SK-N-MC (cell line): ENCODE data around the gene ADAM15.

Experiments
- DNase-seq: peaks from one replicate; pipeline ENCODE4 v3.0.0-alpha.2; 2011; ENCODE audit warnings: low read depth, low spot score
- H3K27ac ChIP-seq: fragments of 200-600 bp; sonication (generic); 2 replicates; pipeline ENCODE4 v1.5.1; 2016; ENCODE audit warnings: mixed run types
- H3K36me3 ChIP-seq: fragments of 200-600 bp; sonication (generic); 2 replicates; pipeline ENCODE4 v1.6.1; 2017; ENCODE audit warnings: antibody characterized with exemption, low read length, mixed read lengths; ENCODE audit not compliant: insufficient read depth
- H3K4me3 ChIP-seq: fragments of 200-600 bp; sonication (generic); 2 replicates; pipeline ENCODE4 v1.5.1; 2016
- H3K9ac ChIP-seq: fragments of 200-600 bp; sonication (generic); 2 replicates; pipeline ENCODE4 v1.8.0; 2017; ENCODE audit warnings: mixed run types, mixed read lengths; ENCODE audit not compliant: insufficient read length
- H3K9me3 ChIP-seq: fragments of 200-600 bp; sonication (generic); 2 replicates; pipeline ENCODE4 v1.6.1; 2017; ENCODE audit warnings: low read depth, mild to moderate bottlenecking, antibody characterized with exemption, low read length, moderate library complexity, mixed read lengths
- EZH2 ChIP-seq: fragments of 200-600 bp; sonication (generic); IDR thresholded peaks from one replicate; pipeline ENCODE4 v1.6.1; 2017; ENCODE audit warnings: antibody characterized with exemption
- FOXP2 ChIP-seq: optimal IDR thresholded peaks from 2 replicates; pipeline ENCODE3; 2011; ENCODE audit warnings: mild to moderate bottlenecking, moderate library complexity; ENCODE audit not compliant: insufficient read depth; ENCODE audit errors: extremely low read length, control extremely low read depth
- POLR2AphosphoS5 ChIP-seq: IDR thresholded peaks from 2 replicates; pipeline ENCODE4 v1.6.1; 2012; ENCODE audit warnings: mild to moderate bottlenecking, low read depth, low read length, borderline replicate concordance

The ADAM15 gene

DNA sequence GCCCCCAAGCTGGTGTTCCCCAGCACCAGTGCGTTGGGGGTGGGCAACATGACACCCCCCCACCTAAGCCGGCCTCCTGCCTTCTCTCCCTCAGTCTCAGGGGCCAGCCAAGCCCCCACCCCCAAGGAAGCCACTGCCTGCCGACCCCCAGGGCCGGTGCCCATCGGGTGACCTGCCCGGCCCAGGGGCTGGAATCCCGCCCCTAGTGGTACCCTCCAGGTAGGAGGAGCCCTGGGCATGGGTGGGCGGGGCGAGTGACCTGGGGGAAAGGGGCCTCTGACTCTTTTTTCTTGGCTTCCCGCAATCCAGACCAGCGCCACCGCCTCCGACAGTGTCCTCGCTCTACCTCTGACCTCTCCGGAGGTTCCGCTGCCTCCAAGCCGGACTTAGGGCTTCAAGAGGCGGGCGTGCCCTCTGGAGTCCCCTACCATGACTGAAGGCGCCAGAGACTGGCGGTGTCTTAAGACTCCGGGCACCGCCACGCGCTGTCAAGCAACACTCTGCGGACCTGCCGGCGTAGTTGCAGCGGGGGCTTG is 11.1 kb downstream of the ADAM15 start:
- no peak overlapping the region for H3K9ac ChIP-seq
- H3K36me3 ChIP-seq = peaks cover 11% of the 10 kb centered on the region; the same call in 1 of the 2 replicates
- H3K4me3 ChIP-seq = peak overlapping the region; percentile 95
- H3K27ac ChIP-seq = no peak overlapping the region
- H3K9me3 ChIP-seq = no peaks in the 10 kb centered on the region
- TF ChIP-seq POLR2AphosphoS5 (no peak), EZH2 (no peak), FOXP2 (no peak)
- DNase-seq = no peak

DNA sequence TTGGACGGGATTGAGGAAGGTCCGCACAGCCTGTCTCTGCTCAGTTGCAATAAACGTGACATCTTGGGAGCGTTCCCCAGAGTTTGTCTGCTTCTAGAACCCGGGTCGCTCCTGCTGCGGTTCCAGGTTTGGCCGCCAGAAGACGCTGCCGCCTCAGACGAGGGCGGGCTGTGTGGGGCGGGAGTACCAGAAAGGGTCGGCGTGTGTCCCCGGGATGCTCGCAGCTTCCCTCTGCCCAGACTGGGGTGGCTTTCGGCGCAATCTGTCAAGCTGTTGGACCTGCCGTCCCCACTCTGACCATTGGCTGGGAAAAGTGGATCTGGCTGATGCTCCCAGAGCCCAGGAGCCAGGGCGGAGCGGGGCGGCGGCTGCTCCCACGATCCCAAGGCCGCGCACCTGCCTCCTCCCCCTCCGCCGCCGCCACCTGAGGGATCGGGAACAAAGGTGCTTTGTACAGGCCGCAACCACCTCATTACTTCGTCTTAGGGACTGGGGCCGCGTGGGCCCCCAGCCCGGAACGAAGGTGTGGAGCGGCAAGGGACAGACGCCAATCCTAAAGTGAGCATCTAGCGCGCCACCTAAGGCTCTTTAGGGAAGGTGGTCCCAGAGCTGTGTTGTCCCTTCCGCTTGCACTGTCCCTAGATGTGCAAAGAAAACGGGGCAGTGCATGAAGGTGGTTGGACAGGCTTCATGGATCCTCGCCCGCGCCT is 11.7 kb downstream of the ADAM15 start:
- no peaks in the 10 kb centered on the region for H3K9me3 ChIP-seq
- TF ChIP-seq POLR2AphosphoS5 = no peak
- TF ChIP-seq FOXP2 = no peak
- no peak for TF ChIP-seq EZH2
- H3K4me3 ChIP-seq = peak overlapping the region; percentile 95
- no peak overlapping the region for H3K27ac ChIP-seq
- no peak for DNase-seq
- no peak overlapping the region for H3K9ac ChIP-seq
- peaks cover 11% of the 10 kb centered on the region; the same call in 1 of the 2 replicates for H3K36me3 ChIP-seq

- TF ChIP-seq EZH2 (no peak), POLR2AphosphoS5 (peak; percentile 93)
- no peaks in the 10 kb centered on the region for H3K9me3 ChIP-seq
- H3K4me3 ChIP-seq = peak within 1 kb of the TSS; percentile 95
- H3K36me3 ChIP-seq = peaks cover 11% of the 10 kb centered on the region; the same call in 1 of the 2 replicates
- peak within 1 kb of the TSS; percentile 78 for H3K9ac ChIP-seq
- no peak within 1 kb of the TSS; the same call in 1 of the 2 replicates for H3K27ac ChIP-seq
- DNase-seq = no peak
Measured at GRCh38 chr1:155063550-155064110, 12.5 kb downstream of the ADAM15 start, which contains the start of gene EFNA4. TSS of gene EFNA4 (plus strand) at chr1:155063740. CDS start at chr1:155063824, 84 bp downstream.

GRCh38 chr1:155064111-155064831 is 13.2 kb downstream of the ADAM15 start:
- no peak for TF ChIP-seq FOXP2
- TF ChIP-seq POLR2AphosphoS5 = no peak
- no peak for TF ChIP-seq EZH2
- H3K9me3 ChIP-seq = no peaks in the 10 kb centered on the region
- H3K36me3 ChIP-seq = peaks cover 18% of the 10 kb centered on the region; the same call in 1 of the 2 replicates
- DNase-seq = no peak
- peak overlapping the region; percentile 95 for H3K4me3 ChIP-seq
- no peak overlapping the region for H3K27ac ChIP-seq
- peak overlapping the region; percentile 78 for H3K9ac ChIP-seq

- H3K4me3 ChIP-seq = peak overlapping the region; percentile 95
- H3K9me3 ChIP-seq = no peaks in the 10 kb centered on the region
- no peak for TF ChIP-seq FOXP2
- no peak for TF ChIP-seq EZH2
- TF ChIP-seq POLR2AphosphoS5 = no peak
- no peak overlapping the region for H3K27ac ChIP-seq
- no peak for DNase-seq
- peaks cover 23% of the 10 kb centered on the region; the same call in 1 of the 2 replicates for H3K36me3 ChIP-seq
- H3K9ac ChIP-seq = peak overlapping the region; percentile 78
Measured at GRCh38 chr1:155064832-155065429, 13.8 kb downstream of the ADAM15 start.

DNA sequence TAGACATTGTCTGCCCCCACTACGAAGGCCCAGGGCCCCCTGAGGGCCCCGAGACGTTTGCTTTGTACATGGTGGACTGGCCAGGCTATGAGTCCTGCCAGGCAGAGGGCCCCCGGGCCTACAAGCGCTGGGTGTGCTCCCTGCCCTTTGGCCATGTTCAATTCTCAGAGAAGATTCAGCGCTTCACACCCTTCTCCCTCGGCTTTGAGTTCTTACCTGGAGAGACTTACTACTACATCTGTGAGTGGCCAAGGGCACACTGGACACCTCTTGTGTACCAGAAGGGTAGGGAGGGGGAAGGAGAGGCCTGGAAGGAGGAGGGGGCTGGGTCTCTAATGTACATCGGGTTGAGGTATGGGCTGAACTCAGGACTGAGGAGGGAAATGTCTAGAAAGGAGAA is 15.7 kb downstream of the ADAM15 start:
- H3K9ac ChIP-seq = no peak overlapping the region
- no peak overlapping the region for H3K27ac ChIP-seq
- peaks cover 23% of the 10 kb centered on the region; the same call in 1 of the 2 replicates for H3K36me3 ChIP-seq
- H3K4me3 ChIP-seq = no peak overlapping the region
- no peaks in the 10 kb centered on the region for H3K9me3 ChIP-seq
- DNase-seq = no peak
- no peak for TF ChIP-seq POLR2AphosphoS5
- no peak for TF ChIP-seq FOXP2
- TF ChIP-seq EZH2 = no peak

DNA sequence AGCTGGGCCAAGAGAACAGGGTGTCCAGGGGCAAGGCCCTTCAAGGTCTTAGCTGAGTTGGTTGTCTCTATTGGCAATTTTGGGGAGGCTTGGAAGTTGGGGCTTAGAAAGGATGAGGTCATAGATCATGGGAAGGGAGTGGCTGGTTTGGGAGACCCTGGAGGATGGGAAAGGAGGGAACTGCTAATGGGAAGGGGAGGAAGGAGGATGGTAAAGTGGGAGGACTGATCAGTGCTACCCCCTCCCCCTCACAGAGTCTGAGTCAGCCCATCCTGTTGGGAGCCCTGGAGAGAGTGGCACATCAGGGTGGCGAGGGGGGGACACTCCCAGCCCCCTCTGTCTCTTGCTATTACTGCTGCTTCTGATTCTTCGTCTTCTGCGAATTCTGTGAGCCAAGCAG is 17.5 kb downstream of the ADAM15 start:
- H3K27ac ChIP-seq = no peak overlapping the region
- no peak overlapping the region for H3K9ac ChIP-seq
- H3K9me3 ChIP-seq = no peaks in the 10 kb centered on the region
- H3K4me3 ChIP-seq = no peak overlapping the region
- DNase-seq = no peak
- peaks cover 23% of the 10 kb centered on the region; the same call in 1 of the 2 replicates for H3K36me3 ChIP-seq
- no peak for TF ChIP-seq FOXP2
- no peak for TF ChIP-seq EZH2
- no peak for TF ChIP-seq POLR2AphosphoS5

DNA sequence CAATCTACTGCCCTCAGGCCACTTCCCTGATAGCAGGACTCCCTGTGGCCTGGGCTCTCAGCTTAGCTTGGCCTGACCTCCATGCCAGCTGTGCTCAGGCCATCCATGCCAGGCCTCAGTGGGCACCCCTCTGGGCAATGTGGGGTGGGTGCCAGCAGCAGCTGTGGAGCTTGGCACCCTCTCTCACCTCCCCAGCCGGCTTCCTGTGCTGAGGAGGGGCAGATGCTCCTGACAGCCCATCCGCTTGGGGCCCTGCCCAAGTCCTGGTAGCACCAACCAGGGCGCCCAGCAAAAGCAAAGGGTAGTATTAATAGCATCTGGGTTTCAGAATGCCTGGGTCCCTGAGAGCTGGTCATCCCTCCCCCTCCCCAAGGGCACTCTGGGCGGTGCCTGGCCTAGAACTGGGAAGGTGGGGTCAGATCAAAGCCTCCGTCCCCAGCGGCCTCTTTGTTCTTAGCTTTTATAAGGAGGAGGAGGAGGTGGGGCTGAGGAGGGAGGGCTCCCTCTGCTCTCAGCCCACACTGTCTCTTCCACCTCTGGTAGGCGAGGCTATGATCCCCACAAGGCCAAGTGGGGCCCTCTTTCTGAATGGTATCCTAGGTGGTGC is 18.5 kb downstream of the ADAM15 start:
- Histone ChIP-seq H3K4me3 (no peak overlapping the region), H3K36me3 (peaks cover 23% of the 10 kb centered on the region; the same call in 1 of the 2 replicates), H3K27ac (no peak overlapping the region), H3K9me3 (no peaks in the 10 kb centered on the region), H3K9ac (no peak overlapping the region)
- DNase-seq = no peak
- TF ChIP-seq EZH2 (no peak), FOXP2 (no peak), POLR2AphosphoS5 (no peak)
